Ishikawa (cell line): ENCODE results near the gene EYS.

ENCODE experiments used
- CEBPB ChIP-seq: IDR thresholded peaks from 2 replicates; pipeline ENCODE4 v1.6.1; 2012
- CREB1 ChIP-seq: IDR thresholded peaks from 2 replicates; pipeline ENCODE4 v1.6.1; 2012; ENCODE audit warnings: low read depth
- EGR1 ChIP-seq: IDR thresholded peaks from 2 replicates; pipeline ENCODE4 v1.6.1; 2012
- EP300 ChIP-seq: IDR thresholded peaks from 2 replicates; pipeline ENCODE4 v1.6.1; 2012; ENCODE audit warnings: borderline replicate concordance
- FOXM1 ChIP-seq: IDR thresholded peaks from 2 replicates; pipeline ENCODE4 v1.6.1; 2012; ENCODE audit warnings: low read depth, borderline replicate concordance
- NFIC ChIP-seq: IDR thresholded peaks from 2 replicates; pipeline ENCODE4 v1.6.1; 2012
- RAD21 ChIP-seq: IDR thresholded peaks from 2 replicates; pipeline ENCODE4 v1.6.1; 2012; ENCODE audit warnings: low read depth
- TAF1 ChIP-seq: IDR thresholded peaks from 2 replicates; pipeline ENCODE4 v1.6.1; 2012; ENCODE audit warnings: low read depth, mild to moderate bottlenecking
- TCF12 ChIP-seq: IDR thresholded peaks from 2 replicates; pipeline ENCODE4 v1.6.1; 2012; ENCODE audit warnings: low read depth
- TEAD4 ChIP-seq: IDR thresholded peaks from 2 replicates; pipeline ENCODE4 v1.6.1; 2012
- YY1 ChIP-seq: IDR thresholded peaks from 2 replicates; pipeline ENCODE4 v1.6.1; 2012; ENCODE audit warnings: low read depth
- ZBTB7A ChIP-seq: IDR thresholded peaks from 2 replicates; pipeline ENCODE4 v1.6.1; 2012; ENCODE audit warnings: low read depth
- TF ChIP-seq, protein P1 (sequence below): IDR thresholded peaks from 2 replicates; pipeline ENCODE4 v1.6.1; 2012; ENCODE audit warnings: low read depth, mild to moderate bottlenecking
- TF ChIP-seq, protein P2 (sequence below): IDR thresholded peaks from 2 replicates; pipeline ENCODE4 v1.6.1; 2012
- TF ChIP-seq, protein P3 (sequence below): IDR thresholded peaks from 2 replicates; pipeline ENCODE4 v1.6.1; 2012

EYS gene

DNA sequence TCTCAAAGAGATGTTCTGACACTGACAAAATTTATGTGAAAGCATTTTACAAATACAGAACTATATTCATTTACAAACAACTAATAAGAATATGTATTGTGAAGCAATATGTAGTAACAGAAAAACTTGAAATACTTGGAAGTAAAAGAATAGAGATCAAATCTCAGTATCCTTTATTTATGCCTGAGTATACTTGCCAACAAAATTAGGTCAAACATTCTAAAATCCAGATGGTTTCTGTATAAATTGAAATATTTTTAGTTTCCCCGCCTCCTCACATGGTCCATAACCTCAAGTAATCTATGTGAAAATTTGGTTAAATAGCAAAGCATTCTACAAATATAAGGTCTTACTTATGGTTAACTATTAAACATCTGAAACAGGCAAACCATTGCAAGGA is 545.4 kb downstream of the EYS start:
- TF ChIP-seq ZBTB7A: no peak
- TF ChIP-seq YY1: no peak
- no peak for TF ChIP-seq TAF1
- no peak for TF ChIP-seq FOXM1
- TF ChIP-seq, protein P1, sequence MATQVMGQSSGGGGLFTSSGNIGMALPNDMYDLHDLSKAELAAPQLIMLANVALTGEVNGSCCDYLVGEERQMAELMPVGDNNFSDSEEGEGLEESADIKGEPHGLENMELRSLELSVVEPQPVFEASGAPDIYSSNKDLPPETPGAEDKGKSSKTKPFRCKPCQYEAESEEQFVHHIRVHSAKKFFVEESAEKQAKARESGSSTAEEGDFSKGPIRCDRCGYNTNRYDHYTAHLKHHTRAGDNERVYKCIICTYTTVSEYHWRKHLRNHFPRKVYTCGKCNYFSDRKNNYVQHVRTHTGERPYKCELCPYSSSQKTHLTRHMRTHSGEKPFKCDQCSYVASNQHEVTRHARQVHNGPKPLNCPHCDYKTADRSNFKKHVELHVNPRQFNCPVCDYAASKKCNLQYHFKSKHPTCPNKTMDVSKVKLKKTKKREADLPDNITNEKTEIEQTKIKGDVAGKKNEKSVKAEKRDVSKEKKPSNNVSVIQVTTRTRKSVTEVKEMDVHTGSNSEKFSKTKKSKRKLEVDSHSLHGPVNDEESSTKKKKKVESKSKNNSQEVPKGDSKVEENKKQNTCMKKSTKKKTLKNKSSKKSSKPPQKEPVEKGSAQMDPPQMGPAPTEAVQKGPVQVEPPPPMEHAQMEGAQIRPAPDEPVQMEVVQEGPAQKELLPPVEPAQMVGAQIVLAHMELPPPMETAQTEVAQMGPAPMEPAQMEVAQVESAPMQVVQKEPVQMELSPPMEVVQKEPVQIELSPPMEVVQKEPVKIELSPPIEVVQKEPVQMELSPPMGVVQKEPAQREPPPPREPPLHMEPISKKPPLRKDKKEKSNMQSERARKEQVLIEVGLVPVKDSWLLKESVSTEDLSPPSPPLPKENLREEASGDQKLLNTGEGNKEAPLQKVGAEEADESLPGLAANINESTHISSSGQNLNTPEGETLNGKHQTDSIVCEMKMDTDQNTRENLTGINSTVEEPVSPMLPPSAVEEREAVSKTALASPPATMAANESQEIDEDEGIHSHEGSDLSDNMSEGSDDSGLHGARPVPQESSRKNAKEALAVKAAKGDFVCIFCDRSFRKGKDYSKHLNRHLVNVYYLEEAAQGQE: no peak
- TF ChIP-seq, protein P2, sequence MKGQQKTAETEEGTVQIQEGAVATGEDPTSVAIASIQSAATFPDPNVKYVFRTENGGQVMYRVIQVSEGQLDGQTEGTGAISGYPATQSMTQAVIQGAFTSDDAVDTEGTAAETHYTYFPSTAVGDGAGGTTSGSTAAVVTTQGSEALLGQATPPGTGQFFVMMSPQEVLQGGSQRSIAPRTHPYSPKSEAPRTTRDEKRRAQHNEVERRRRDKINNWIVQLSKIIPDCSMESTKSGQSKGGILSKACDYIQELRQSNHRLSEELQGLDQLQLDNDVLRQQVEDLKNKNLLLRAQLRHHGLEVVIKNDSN: no peak
- no peak for TF ChIP-seq CEBPB
- no peak for TF ChIP-seq NFIC
- TF ChIP-seq RAD21: no peak
- TF ChIP-seq TCF12: no peak
- TF ChIP-seq EP300: no peak

DNA sequence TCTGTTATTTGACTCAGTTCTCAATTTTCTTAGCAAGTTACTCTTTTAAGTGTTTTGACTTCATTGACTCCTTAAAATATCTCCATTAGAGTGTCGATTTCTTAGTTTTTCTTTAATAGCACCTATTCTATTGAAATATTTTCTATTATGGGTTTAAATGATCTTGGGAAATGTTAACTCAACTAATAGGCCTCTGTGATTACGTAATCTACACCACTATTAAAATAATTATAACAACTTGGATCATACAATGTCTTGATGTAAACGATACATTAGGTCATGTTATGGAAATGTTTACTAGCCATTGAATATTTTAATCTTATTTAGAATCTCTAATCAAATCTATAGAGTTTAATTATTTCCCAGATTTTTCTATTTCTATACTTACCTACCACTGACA is 550.0 kb downstream of the EYS start:
- TF ChIP-seq, protein P1: no peak
- no peak for TF ChIP-seq NFIC
- TF ChIP-seq, protein P2: no peak
- no peak for TF ChIP-seq CEBPB
- no peak for TF ChIP-seq CREB1
- no peak for TF ChIP-seq YY1
- TF ChIP-seq TAF1: no peak
- no peak for TF ChIP-seq FOXM1
- no peak for TF ChIP-seq EP300
- TF ChIP-seq, protein P3, sequence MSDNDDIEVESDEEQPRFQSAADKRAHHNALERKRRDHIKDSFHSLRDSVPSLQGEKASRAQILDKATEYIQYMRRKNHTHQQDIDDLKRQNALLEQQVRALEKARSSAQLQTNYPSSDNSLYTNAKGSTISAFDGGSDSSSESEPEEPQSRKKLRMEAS: no peak

DNA sequence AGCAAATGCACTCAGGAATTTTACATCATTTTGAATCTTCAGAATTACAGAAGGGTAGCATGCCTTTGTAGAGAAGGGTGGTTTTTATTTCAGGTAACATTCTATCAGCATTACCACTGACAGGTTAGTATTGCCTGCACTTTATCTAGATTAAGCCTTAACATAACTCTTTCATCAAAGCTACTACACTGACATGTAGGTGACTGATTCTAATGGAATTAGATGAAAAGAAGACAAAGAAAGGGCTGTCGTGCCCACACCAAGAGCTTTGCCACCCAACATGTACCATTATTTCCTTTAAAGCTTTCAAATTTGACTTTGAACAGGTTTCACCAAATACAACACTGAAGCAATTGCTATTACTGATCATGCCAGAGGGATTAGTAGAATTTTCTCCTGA is 551.9 kb downstream of the EYS start:
- TF ChIP-seq, protein P1: no peak
- TF ChIP-seq YY1 (no peak), CEBPB (no peak), NFIC (no peak), ZBTB7A (no peak), TAF1 (no peak)

DNA sequence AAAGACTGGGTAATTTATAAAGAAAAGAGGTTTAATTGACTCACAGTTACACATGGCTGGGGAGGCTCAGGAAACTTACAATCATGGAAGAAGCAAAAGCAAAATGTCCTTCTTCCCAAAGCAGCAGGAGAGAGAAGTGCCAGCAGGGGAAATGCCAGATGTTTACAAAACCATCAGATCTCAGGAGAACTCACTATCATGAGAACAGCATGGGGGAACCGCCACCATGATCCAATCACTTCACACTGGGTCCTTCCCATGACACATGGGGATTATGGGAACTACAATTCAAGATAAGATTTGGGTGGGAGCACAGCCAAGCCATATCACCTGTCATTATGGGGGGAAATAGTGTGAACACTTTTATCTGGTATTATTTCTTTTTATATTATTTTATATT is 557.2 kb downstream of the EYS start:
- no peak for TF ChIP-seq NFIC
- TF ChIP-seq CREB1: no peak
- no peak for TF ChIP-seq TCF12
- TF ChIP-seq, protein P3: no peak
- no peak for TF ChIP-seq RAD21
- no peak for TF ChIP-seq TEAD4
- TF ChIP-seq TAF1: no peak
- TF ChIP-seq YY1: no peak
- TF ChIP-seq CEBPB: no peak
- no peak for TF ChIP-seq EGR1
- no peak for TF ChIP-seq FOXM1
- TF ChIP-seq EP300: no peak
- TF ChIP-seq, protein P2: no peak
- TF ChIP-seq, protein P1: no peak
- TF ChIP-seq ZBTB7A: no peak
